ENCODE measurements around the gene ATP6V0C. TPM values are rescaled to one million over a fixed set of nuclear protein-coding genes. Genes with fewer than 3 reads are reported as not detected.

The ATP6V0C gene
- total RNA-seq, 2 experiments from 2014 or later = 112 to 125 TPM

DNA sequence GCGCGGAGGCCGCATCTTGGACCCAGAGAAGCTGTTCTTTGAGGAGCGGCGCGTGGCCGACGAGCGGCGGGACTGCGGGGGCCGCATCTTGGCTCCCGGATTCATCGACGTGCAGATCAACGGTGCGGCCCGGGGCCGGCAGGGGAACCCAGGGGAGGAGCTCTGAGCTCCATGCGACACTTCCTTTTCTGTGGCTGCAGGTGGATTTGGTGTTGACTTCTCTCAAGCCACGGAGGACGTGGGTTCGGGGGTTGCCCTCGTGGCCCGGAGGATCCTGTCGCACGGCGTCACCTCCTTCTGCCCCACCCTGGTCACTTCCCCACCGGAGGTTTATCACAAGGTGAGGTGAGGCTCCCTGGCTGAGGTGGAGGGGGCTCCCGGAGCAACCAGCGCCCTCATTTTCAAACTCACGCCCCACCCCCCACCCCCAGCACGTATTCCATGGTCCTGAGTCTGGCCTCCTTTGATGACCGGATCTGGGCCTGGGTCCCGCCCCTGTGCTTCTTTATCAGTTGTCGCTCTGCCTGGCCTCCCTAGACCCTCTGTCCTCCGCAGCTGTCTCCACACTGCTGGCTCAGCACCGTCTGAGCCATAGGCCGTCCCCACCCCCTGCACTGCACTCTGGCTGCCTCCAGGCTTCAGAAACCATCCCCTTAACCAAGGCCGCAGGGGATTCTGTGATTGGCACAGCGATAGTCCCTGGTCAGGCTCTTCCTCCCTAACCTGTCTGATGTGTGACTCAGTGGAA, 7.2 kb downstream of the ATP6V0C start:
- Mint-ChIP-seq H3K27ac (peak overlapping the region; percentile 92), H3K4me1 (peaks cover 44% of the 10 kb centered on the region), H3K27me3 (no peaks in the 10 kb centered on the region), H3K4me3 (peak overlapping the region; percentile 84), H3K9me3 (no peaks in the 10 kb centered on the region), H3K36me3 (ENCODE audit: low read depth) (peaks cover 36% of the 10 kb centered on the region)
- ChIA-PET CTCF (interaction anchor here (0.8 to 1.6 kb wide), 6 partner anchors 12 to 306 kb away, joined by 3 to 7 read pairs (median 4); partner anchors contain the start of genes ECI1, PDPK1, PGP and TEDC2), POLR2A (interaction anchor here (0.9 to 3.7 kb wide), 13 partner anchors 8 to 513 kb away, joined by 3 to 67 read pairs (median 4); partner anchors contain the start of genes CEMP1, PDPK1, TBC1D24 and TEDC2)
- peak; percentile 75 for DNase-seq

DNA sequence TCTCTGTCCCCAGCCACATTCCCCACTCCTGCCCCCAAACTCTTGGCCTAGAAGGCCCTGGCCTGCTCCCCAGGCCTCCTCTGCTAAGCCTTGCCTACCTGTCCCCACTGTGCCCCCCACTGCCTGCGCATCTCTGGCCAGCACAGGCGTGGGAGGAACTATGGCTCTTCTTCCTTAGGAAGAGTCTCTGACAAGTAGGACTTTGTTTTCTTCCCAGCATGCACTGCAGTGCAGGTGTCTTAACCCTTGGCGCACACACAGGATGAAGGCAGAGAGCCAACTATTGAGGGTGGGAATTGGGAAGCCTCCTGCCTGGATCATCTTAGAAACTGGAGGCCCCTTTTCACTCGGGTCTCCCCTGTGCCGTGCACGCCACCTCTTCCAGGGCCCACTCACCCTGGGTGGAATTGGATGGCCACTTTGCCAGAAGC, 10.1 kb downstream of the ATP6V0C start:
- H3K4me3 Mint-ChIP-seq = no peak overlapping the region
- CTCF ChIA-PET = no interaction called here
- peaks cover 22% of the 10 kb centered on the region for H3K4me1 Mint-ChIP-seq
- DNase-seq = no peak
- peaks cover 38% of the 10 kb centered on the region for H3K36me3 Mint-ChIP-seq (ENCODE audit: low read depth)
- no peaks in the 10 kb centered on the region for H3K27me3 Mint-ChIP-seq
- no peak overlapping the region for H3K27ac Mint-ChIP-seq
- POLR2A ChIA-PET = interaction anchor here (0.9 to 2.0 kb wide), 4 partner anchors 8 to 14 kb away, joined by 3 to 5 read pairs (median 4); partner anchors contain the start of genes ATP6V0C and PDPK1
- no peaks in the 10 kb centered on the region for H3K9me3 Mint-ChIP-seq

DNA sequence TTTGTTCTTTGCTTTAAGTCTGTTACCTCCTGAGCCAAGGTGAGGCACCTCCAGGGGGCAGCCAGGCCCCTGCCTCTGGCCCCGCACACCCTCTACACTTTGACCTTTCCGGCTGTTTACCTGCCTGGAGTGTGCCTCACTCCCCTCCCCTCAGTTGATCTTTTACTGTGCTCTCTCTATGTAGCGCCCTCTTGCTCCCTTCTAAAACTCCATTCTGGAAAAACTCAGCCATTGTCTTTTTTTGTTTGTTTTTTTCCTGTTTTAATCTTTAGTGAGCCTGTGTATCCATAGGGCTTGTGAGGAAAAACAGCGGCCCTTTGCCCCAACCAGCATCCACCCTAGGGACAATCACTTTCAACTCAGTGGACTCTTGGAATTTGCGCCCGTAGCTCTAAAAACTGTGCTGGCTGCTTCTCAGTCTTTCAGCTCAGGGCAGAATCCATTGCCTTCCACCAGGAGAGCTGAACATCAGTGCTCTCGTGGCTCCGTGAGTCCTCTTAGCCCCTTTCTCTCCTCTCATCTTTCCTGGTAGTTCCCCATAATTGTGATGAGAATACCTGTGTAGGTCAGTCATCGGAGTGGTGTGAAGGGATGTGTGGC, 10.7 kb downstream of the ATP6V0C start:
- H3K4me1 Mint-ChIP-seq = peaks cover 17% of the 10 kb centered on the region
- H3K4me3 Mint-ChIP-seq = no peak overlapping the region
- no peak for DNase-seq
- no peaks in the 10 kb centered on the region for H3K9me3 Mint-ChIP-seq
- H3K36me3 Mint-ChIP-seq (ENCODE audit: low read depth) = peaks cover 34% of the 10 kb centered on the region
- CTCF ChIA-PET = no interaction called here
- no peaks in the 10 kb centered on the region for H3K27me3 Mint-ChIP-seq
- POLR2A ChIA-PET = interaction anchor here (0.9 to 2.0 kb wide), 4 partner anchors 8 to 13 kb away, joined by 3 to 5 read pairs (median 4); partner anchors contain the start of genes ATP6V0C and PDPK1
- no peak overlapping the region for H3K27ac Mint-ChIP-seq

DNA sequence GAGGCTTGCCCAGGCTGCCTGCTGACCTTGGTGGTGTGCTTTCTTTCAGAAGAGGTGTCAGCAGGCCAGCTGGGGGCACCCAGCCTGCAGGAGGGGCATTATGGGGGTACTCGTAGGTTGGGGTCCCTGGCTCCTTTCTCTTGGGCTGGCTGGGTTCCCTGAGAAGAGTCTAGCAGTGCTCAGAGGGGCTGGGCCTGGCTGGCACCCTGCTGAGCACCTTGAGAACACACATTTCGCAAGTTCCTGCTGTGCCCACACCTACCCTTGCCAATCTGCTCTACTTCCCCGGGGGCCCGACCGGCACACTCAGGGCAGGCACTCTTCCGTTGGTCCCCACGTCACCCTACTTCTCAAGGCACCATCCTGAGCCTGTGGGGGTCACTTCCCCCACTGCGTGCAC, 12.4 kb downstream of the ATP6V0C start:
- ChIA-PET CTCF (no interaction called here), POLR2A (no interaction called here)
- Mint-ChIP-seq H3K27me3 (no peaks in the 10 kb centered on the region), H3K4me1 (peaks cover 11% of the 10 kb centered on the region), H3K4me3 (no peak overlapping the region), H3K9me3 (no peaks in the 10 kb centered on the region), H3K27ac (no peak overlapping the region), H3K36me3 (ENCODE audit: low read depth) (peaks cover 24% of the 10 kb centered on the region)
- DNase-seq = no peak

DNA sequence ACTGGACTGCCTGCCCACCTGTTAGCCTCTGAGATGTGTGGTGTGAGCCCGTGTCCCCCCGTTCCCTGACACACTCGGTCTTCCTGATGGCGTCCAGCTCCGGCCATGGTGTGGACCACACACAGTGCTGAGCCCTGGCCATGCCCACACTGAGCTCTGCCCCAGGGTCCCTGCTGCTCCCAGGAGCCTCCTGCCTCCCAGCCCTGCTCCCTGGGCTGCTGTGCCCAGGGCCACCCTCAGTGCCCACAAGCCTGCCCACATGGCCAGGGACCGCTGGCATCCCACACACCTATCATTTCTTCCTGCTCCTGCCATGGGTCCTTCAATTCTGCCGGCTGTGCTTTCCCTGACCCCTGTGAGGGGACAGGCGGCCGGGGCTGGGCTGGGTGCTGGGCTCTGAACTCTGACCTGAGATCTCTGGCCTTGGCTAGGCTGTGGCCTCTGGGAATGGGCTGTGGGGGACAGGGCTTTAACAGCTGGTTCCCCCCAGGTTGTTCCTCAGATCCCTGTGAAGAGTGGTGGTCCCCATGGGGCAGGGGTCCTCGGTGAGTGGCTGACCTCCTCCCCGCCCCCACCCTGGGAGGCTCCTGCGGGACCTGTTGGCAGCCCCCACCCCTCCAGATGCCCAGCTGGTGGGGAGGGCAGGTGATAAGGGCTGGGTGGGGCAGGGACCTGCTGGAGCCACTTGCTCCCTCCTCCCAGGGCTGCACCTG, 13.5 kb downstream of the ATP6V0C start:
- no peak for DNase-seq
- POLR2A ChIA-PET = no interaction called here
- Mint-ChIP-seq H3K4me1 (peaks cover 11% of the 10 kb centered on the region), H3K4me3 (no peak overlapping the region), H3K9me3 (no peaks in the 10 kb centered on the region), H3K27ac (no peak overlapping the region), H3K36me3 (ENCODE audit: low read depth) (peaks cover 21% of the 10 kb centered on the region), H3K27me3 (no peaks in the 10 kb centered on the region)
- CTCF ChIA-PET = no interaction called here

DNA sequence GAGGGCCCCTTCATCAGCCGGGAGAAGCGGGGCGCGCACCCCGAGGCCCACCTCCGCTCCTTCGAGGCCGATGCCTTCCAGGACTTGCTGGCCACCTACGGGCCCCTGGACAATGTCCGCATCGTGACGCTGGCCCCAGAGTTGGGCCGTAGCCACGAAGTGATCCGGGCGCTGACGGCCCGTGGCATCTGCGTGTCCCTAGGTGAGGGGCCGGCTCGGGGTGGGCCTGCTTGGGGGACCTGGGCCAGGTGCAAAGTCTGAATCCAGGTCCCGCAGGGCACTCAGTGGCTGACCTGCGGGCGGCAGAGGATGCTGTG, 14.0 kb downstream of the ATP6V0C start:
- Mint-ChIP-seq H3K36me3 (ENCODE audit: low read depth) (peaks cover 21% of the 10 kb centered on the region), H3K4me1 (peaks cover 14% of the 10 kb centered on the region), H3K4me3 (no peak overlapping the region), H3K27ac (no peak overlapping the region), H3K27me3 (no peaks in the 10 kb centered on the region), H3K9me3 (no peaks in the 10 kb centered on the region)
- CTCF ChIA-PET = no interaction called here
- DNase-seq = no peak
- POLR2A ChIA-PET = no interaction called here

DNA sequence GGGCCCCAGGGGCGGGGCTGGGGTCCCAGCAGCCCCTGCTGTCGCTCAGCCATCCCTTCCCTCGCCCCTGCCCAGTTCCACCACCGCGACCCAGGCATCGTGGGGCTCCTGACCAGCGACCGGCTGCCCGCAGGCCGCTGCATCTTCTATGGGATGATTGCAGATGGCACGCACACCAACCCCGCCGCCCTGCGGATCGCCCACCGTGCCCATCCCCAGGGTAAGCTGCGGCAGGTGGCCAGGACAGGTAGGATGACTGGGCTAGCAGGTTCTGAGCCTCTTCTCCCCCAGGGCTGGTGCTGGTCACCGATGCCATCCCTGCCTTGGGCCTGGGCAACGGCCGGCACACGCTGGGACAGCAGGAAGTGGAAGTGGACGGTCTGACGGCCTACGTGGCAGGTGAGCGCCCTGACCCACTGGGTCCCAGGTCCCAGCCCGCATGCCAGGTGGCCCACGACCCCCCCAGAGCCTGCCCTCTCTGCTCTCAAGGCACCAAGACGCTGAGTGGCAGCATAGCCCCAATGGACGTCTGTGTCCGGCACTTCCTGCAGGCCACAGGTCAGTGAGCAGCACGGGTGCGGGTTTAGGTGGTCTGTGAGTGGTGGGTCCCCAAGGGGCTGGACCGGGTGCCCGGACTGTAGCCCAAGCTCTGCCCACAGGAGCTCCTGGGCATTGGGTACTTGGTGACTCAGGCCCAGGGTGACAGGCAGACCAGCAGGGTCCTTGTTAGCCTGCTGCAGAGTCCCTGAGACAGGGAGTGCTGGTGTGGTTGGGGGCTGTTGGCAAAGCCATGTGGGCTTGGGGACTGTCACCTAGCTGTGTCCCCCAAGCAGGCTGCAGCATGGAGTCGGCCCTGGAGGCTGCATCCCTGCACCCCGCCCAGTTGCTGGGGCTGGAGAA, 14.7 kb downstream of the ATP6V0C start:
- H3K4me1 Mint-ChIP-seq = peaks cover 17% of the 10 kb centered on the region
- CTCF ChIA-PET = no interaction called here
- H3K27ac Mint-ChIP-seq = no peak overlapping the region
- POLR2A ChIA-PET = interaction anchor here (0.8 to 1.2 kb wide), 2 partner anchors 8 to 14 kb away, joined by 3 to 4 read pairs; partner anchors contain the start of genes AMDHD2 and ATP6V0C
- no peak overlapping the region for H3K4me3 Mint-ChIP-seq
- no peak for DNase-seq
- no peaks in the 10 kb centered on the region for H3K27me3 Mint-ChIP-seq
- H3K9me3 Mint-ChIP-seq = no peaks in the 10 kb centered on the region
- H3K36me3 Mint-ChIP-seq (ENCODE audit: low read depth) = peaks cover 18% of the 10 kb centered on the region

DNA sequence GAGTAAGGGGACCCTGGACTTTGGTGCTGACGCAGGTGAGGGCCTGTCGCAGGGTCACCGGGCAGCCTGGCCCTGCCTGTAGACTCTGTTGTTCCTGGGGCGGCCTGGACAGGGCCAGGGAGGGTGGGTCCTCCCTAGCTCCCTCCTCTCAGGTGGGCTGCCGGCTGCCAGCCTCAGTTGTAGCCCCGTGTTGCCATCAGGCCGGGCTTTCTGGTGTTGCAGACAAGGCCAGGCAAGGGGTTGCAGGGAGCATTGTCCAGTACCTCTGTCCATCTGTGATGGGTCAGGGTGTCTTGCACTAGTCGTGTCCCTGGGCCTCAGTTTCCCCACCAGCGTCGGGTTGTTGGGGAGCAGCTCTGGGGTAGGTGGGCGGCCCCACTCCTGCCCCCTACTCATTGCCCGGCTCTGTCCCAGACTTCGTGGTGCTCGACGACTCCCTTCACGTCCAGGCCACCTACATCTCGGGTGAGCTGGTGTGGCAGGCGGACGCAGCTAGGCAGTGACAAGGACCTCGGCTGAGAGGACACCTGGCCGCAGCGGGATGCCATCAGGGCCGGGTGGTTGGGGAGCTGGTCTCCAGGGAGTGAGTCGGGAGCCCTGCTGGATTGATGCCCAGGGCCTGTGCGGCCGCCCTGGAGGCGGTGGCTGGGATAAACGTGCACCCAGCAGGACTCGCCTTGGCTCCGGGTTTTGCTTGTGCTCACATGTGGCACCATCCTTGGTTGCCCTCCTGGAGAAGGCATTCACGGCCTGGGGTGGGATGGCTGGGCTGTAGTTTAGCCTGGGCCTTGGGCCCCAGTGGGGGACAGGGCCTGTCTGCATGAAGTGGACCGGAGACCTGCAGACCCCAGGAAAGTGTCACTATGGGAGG, 15.5 kb downstream of the ATP6V0C start:
- no peaks in the 10 kb centered on the region for H3K27me3 Mint-ChIP-seq
- no peak overlapping the region for H3K27ac Mint-ChIP-seq
- peaks cover 14% of the 10 kb centered on the region for H3K36me3 Mint-ChIP-seq (ENCODE audit: low read depth)
- no peak for DNase-seq
- POLR2A ChIA-PET = interaction anchor here (0.6 to 1.2 kb wide), 3 partner anchors 9 to 338 kb away, joined by 3 to 4 read pairs (median 3); partner anchors contain the start of genes AMDHD2 and ATP6V0C
- peaks cover 26% of the 10 kb centered on the region for H3K4me1 Mint-ChIP-seq
- no peaks in the 10 kb centered on the region for H3K9me3 Mint-ChIP-seq
- CTCF ChIA-PET = no interaction called here
- no peak overlapping the region for H3K4me3 Mint-ChIP-seq

DNA sequence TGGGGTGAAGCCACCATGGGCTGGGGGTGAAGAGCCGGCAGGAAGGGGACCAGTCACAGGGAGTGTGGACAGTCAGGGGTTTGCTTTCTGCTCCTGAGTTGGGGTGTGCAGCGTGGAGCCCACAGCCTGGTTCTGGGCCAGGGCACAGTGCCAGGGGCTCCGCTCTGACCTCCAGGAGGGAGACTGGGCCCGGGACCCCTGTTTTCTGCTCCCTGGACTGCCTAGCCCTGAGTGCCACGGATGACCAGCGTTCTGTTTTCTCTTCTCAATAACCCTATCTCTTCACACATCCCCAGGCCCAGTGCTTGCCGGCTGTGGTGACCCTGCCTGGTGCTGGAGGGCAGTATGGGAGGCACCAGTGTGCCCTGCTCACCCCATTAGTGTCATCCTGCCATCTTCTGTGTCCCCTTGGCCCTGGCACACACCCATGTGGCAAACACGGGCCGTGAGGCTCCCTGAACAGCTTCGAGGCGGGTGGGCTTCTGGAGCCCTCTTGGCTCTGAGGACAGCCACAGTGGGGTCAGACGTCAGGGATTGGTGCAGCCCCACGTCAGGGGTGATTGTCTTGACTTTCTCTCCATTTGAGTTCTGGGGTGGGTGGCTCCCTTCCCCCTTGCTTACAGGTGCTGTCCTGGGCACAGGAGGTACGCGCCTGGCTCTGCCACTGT, 16.3 kb downstream of the ATP6V0C start:
- H3K27ac Mint-ChIP-seq = peak overlapping the region; percentile 66

DNA sequence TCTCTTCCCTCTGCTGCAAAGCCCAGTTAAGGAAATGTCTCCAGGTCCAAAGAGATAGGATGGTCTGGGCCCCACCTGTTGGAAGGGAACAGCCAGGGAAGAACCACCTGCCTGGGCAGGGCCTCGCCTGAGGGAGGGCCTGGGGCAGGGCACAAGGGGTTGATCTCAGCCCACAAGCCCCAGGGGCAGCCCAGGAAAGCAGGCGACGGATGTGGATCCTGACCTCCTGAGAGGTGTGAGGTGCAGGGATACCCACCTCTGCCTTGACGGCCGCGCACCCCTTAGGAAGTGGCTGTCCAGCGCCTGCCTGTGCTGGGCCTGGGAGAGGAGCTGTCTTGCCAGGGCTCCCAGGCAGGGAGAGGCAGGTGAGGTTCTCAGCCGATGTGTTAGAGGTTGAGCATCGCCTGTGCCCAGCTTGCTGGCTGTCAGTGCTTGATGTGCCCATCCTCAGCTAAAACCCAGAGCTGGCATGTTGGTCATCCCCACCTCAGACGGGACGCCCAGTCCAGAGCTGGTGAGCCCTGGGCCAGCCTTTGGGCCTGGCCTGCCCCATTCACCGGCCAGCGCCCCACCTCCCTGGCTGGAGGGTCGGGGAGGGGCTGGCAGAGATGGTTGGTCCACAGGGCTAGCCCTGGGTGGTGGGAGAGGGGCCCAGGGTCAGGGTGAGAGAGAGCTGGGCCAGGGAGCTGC, 17.0 kb downstream of the ATP6V0C start:
- ChIA-PET CTCF (interaction anchor here (0.6 kb wide), 2 partner anchors 110 to 508 kb away, joined by 3 to 4 read pairs; no protein-coding TSS in a partner anchor), POLR2A (interaction anchor here (1.2 to 3.7 kb wide), 5 partner anchors 8 to 385 kb away, joined by 3 to 67 read pairs (median 4); partner anchors contain the start of genes AMDHD2 and ATP6V0C)
- no peak for DNase-seq
- Mint-ChIP-seq H3K27ac (peak overlapping the region; percentile 100), H3K27me3 (no peaks in the 10 kb centered on the region), H3K36me3 (ENCODE audit: low read depth) (peaks cover 6% of the 10 kb centered on the region), H3K4me1 (peaks cover 26% of the 10 kb centered on the region), H3K9me3 (no peaks in the 10 kb centered on the region), H3K4me3 (peak overlapping the region; percentile 98)

More for the DNA sequence above, 16.3 kb downstream of the ATP6V0C start:
- ChIA-PET POLR2A (interaction anchor here (0.6 to 3.7 kb wide), 5 partner anchors 8 to 384 kb away, joined by 3 to 67 read pairs (median 4); partner anchors contain the start of genes AMDHD2 and ATP6V0C), CTCF (no interaction called here)
- Mint-ChIP-seq H3K36me3 (ENCODE audit: low read depth) (peaks cover 7% of the 10 kb centered on the region), H3K9me3 (no peaks in the 10 kb centered on the region), H3K4me1 (peaks cover 26% of the 10 kb centered on the region), H3K27me3 (no peaks in the 10 kb centered on the region), H3K4me3 (peak overlapping the region; percentile 44)
- no peak for DNase-seq

DNA sequence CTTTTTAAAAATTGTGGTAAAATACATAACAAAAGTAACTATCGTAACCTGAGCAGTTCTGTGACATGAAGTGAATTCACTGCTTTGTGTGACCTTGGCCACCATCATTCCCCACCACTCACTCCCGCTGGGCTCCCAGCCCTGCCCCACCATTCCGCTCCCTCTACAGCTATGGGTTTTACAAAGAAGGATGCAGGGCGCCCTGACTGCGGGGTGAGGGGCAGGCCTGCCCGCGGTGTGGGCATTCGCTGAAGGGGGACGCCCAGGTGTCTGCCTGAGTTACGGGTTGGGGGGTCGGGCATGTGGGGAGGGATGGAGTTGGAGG, 17.6 kb downstream of the ATP6V0C start, which contains the start of gene CEMP1:
TSS of gene CEMP1 (minus strand) at position 38 of the 325 bp plus-strand sequence. CDS start 335 bp downstream, outside the sequence.
- Mint-ChIP-seq H3K9me3 (no peaks in the 10 kb centered on the region), H3K4me1 (peaks cover 28% of the 10 kb centered on the region), H3K27ac (peak within 1 kb of the TSS; percentile 100), H3K4me3 (peak within 1 kb of the TSS; percentile 98), H3K36me3 (ENCODE audit: low read depth) (peaks cover under 1% of the 10 kb centered on the region), H3K27me3 (no peaks in the 10 kb centered on the region)
- ChIA-PET POLR2A (interaction anchor here (1.2 to 3.7 kb wide), 6 partner anchors 9 to 385 kb away, joined by 3 to 67 read pairs (median 6); partner anchors contain the start of genes AMDHD2, ATP6V0C and PGP), CTCF (interaction anchor here (0.6 kb wide), 2 partner anchors 110 to 509 kb away, joined by 3 to 4 read pairs; no protein-coding TSS in a partner anchor)
- no peak for DNase-seq
